Suprapubic skin (tissue), 4 donors: ENCODE data around the gene HECW1. TPM values are rescaled to one million over a fixed set of nuclear protein-coding genes. Genes with fewer than 3 reads are reported as not detected.

ENCODE experiments used
- DNase-seq, 2 donors: peaks; one replicate each; pipeline ENCODE4 v3.0.0-alpha.2; 2019; ENCODE audit warnings: low spot score in 2 of 2
- H3K27ac ChIP-seq: fragments of 200-600 bp; sonication (generic); one replicate; pipeline ENCODE4 v1.5.1; 2019
- H3K27me3 ChIP-seq: fragments of 200-600 bp; sonication (generic); one replicate; pipeline ENCODE4 v1.5.1; 2019
- H3K36me3 ChIP-seq: fragments of 200-600 bp; sonication (generic); one replicate; pipeline ENCODE4 v1.5.1; 2019
- H3K4me1 ChIP-seq: fragments of 200-600 bp; sonication (generic); one replicate; pipeline ENCODE4 v1.5.1; 2019
- H3K4me3 ChIP-seq: fragments of 200-600 bp; sonication (generic); one replicate; pipeline ENCODE4 v1.5.1; 2019; ENCODE audit warnings: mild to moderate bottlenecking
- H3K9me3 ChIP-seq: fragments of 200-600 bp; sonication (generic); one replicate; pipeline ENCODE4 v1.5.1; 2019
- CTCF ChIP-seq, 2 donors: fragments of 200-600 bp in 1 of 2; fragments of 450-650 bp in 1 of 2; sonication (generic) in 1 of 2; IDR thresholded peaks; one replicate each; pipeline ENCODE4 v1.5.1; 2016 to 2019; ENCODE audit warnings: antibody characterized with exemption in 2 of 2, mild to moderate bottlenecking in 1 of 2, moderate library complexity in 1 of 2
- EP300 ChIP-seq: sonication (generic); formaldehyde crosslinking; IDR thresholded peaks from one replicate; pipeline ENCODE4 v1.6.1; 2017; ENCODE audit warnings: antibody characterized with exemption
- POLR2A ChIP-seq, 2 donors: fragments of 450-650 bp; IDR thresholded peaks; one replicate each; pipeline ENCODE4 v1.6.1; 2017; ENCODE audit warnings: antibody characterized with exemption in 2 of 2, mild to moderate bottlenecking in 2 of 2, moderate library complexity in 2 of 2
- POLR2AphosphoS5 ChIP-seq, 3 donors: sonication (generic); formaldehyde crosslinking; IDR thresholded peaks; one replicate each; pipeline ENCODE4 v1.6.1; 2017; ENCODE audit warnings: antibody characterized with exemption in 3 of 3
- WGBS: methylation state at CpG from one replicate; pipeline ENCODE4 v1.1.5; 2018; 5-methylcytosine and 5-hydroxymethylcytosine counted together
- total RNA-seq, 4 donors: library from RNA; depleted of rRNA; stranded (reverse); fragments of >200 nt; gene quantifications; one replicate each; pipeline ENCODE4 v1.1.0, GENCODE V29; 2016

HECW1 gene
- total RNA-seq, 4 donors from 2014 or later = 0.17 to 0.73 (median 0.32) TPM; not detected in 1

GRCh38 chr7:43274752-43275151 lies 162.3 kb downstream of the HECW1 start:
- Histone ChIP-seq H3K4me1 (no peaks in the 10 kb centered on the region), H3K27ac (no peak overlapping the region), H3K27me3 (no peaks in the 10 kb centered on the region), H3K4me3 (no peak overlapping the region), H3K36me3 (no peaks in the 10 kb centered on the region), H3K9me3 (no peaks in the 10 kb centered on the region)
- no peak for TF ChIP-seq EP300
- no peak for TF ChIP-seq CTCF (IDR thresholded peaks at IDR 0.05)
- TF ChIP-seq POLR2A (IDR thresholded peaks at IDR 0.05) = no peak
- no peak for TF ChIP-seq POLR2AphosphoS5 (IDR thresholded peaks at IDR 0.05)
- DNase-seq = no peak
- 94% methylated on average over 3 of the region's 3 CpGs for WGBS

GRCh38 chr7:43276547-43276946 lies 164.1 kb downstream of the HECW1 start:
- no peak for TF ChIP-seq POLR2A (IDR thresholded peaks at IDR 0.05)
- no peak for TF ChIP-seq EP300
- no peak for TF ChIP-seq CTCF (IDR thresholded peaks at IDR 0.05)
- no peak for TF ChIP-seq POLR2AphosphoS5 (IDR thresholded peaks at IDR 0.05)
- WGBS = 86% methylated on average over 5 of the region's 5 CpGs
- H3K36me3 ChIP-seq = no peaks in the 10 kb centered on the region
- H3K27ac ChIP-seq = no peak overlapping the region
- no peaks in the 10 kb centered on the region for H3K4me1 ChIP-seq
- H3K9me3 ChIP-seq = no peaks in the 10 kb centered on the region
- no peak overlapping the region for H3K4me3 ChIP-seq
- H3K27me3 ChIP-seq = no peaks in the 10 kb centered on the region
- no peak for DNase-seq

- no peaks in the 10 kb centered on the region for H3K4me1 ChIP-seq
- TF ChIP-seq CTCF (IDR thresholded peaks at IDR 0.05) (no peak), EP300 (no peak), POLR2A (IDR thresholded peaks at IDR 0.05) (no peak), POLR2AphosphoS5 (IDR thresholded peaks at IDR 0.05) (no peak)
- H3K36me3 ChIP-seq = no peaks in the 10 kb centered on the region
- no peaks in the 10 kb centered on the region for H3K27me3 ChIP-seq
- no peak for DNase-seq
- no peak overlapping the region for H3K4me3 ChIP-seq
- H3K9me3 ChIP-seq = no peaks in the 10 kb centered on the region
- WGBS = 76% methylated on average over 10 of the region's 10 CpGs
- H3K27ac ChIP-seq = no peak overlapping the region
These were observed 165.7 kb downstream of the HECW1 start for GRCh38 chr7:43278088-43278644.

GRCh38 chr7:43281268-43281667 lies 168.8 kb downstream of the HECW1 start:
- 86% methylated on average over 2 of the region's 2 CpGs for WGBS
- no peak overlapping the region for H3K27ac ChIP-seq
- no peaks in the 10 kb centered on the region for H3K36me3 ChIP-seq
- H3K4me1 ChIP-seq = no peaks in the 10 kb centered on the region
- no peaks in the 10 kb centered on the region for H3K27me3 ChIP-seq
- H3K9me3 ChIP-seq = no peaks in the 10 kb centered on the region
- no peak overlapping the region for H3K4me3 ChIP-seq
- no peak for TF ChIP-seq POLR2AphosphoS5 (IDR thresholded peaks at IDR 0.05)
- no peak for TF ChIP-seq POLR2A (IDR thresholded peaks at IDR 0.05)
- no peak for TF ChIP-seq EP300
- TF ChIP-seq CTCF (IDR thresholded peaks at IDR 0.05) = no peak
- DNase-seq = no peak

GRCh38 chr7:43283706-43284105 lies 171.3 kb downstream of the HECW1 start:
- DNase-seq = no peak
- H3K4me1 ChIP-seq = no peaks in the 10 kb centered on the region
- no peak for TF ChIP-seq POLR2AphosphoS5 (IDR thresholded peaks at IDR 0.05)
- TF ChIP-seq CTCF (IDR thresholded peaks at IDR 0.05) = no peak
- no peak for TF ChIP-seq POLR2A (IDR thresholded peaks at IDR 0.05)
- no peak overlapping the region for H3K4me3 ChIP-seq
- H3K27me3 ChIP-seq = no peaks in the 10 kb centered on the region
- no peak overlapping the region for H3K27ac ChIP-seq
- no peaks in the 10 kb centered on the region for H3K36me3 ChIP-seq
- no peaks in the 10 kb centered on the region for H3K9me3 ChIP-seq
- 87% methylated on average over 5 of the region's 5 CpGs for WGBS
